H7 (cell line): Measurements from ENCODE around the gene PTPN18. TPM values are rescaled to one million over a fixed set of nuclear protein-coding genes. Genes with fewer than 3 reads are reported as not detected.

ENCODE experiments used
- DNase-seq: peaks from one replicate; pipeline ENCODE4 v3.0.0; 2012
- H3K27me3 ChIP-seq: 2 replicates; pipeline ENCODE4 v1.6.0; 2011; ENCODE audit warnings: mild to moderate bottlenecking, low read length; ENCODE audit not compliant: control insufficient read depth, insufficient read depth
- H3K36me3 ChIP-seq: replicated peaks from 2 replicates; pipeline ENCODE4 v1.5.1; 2011; ENCODE audit warnings: low read length; ENCODE audit not compliant: control insufficient read depth, insufficient read depth
- H3K4me3 ChIP-seq: 2 replicates; pipeline ENCODE4 v1.5.1; 2011; ENCODE audit warnings: low read depth, mild to moderate bottlenecking, control low read depth, low read length, moderate library complexity; ENCODE audit not compliant: insufficient read depth
- total RNA-seq: library from RNA; depleted of rRNA; stranded (reverse); fragments of >200 nt; shearing (Covaris generic); gene quantifications from 2 replicates; pipeline ENCODE4 v1.2.3, GENCODE V29; 2014

Gene PTPN18
- total RNA-seq, 1 experiment from 2014 or later, result 11.9 TPM

- H3K36me3 ChIP-seq, result no peaks in the 10 kb centered on the region
- H3K4me3 ChIP-seq, result no peak overlapping the region
- DNase-seq, result peak; percentile 61
- H3K27me3 ChIP-seq, result no peaks in the 10 kb centered on the region
Measured at GRCh38 chr2:130376433-130377293, 20.8 kb downstream of the PTPN18 start.

- H3K27me3 ChIP-seq, result no peaks in the 10 kb centered on the region
- H3K4me3 ChIP-seq, result no peak overlapping the region
- DNase-seq, result no peak
- no peaks in the 10 kb centered on the region for H3K36me3 ChIP-seq
Measured at GRCh38 chr2:130377491-130377890, 21.6 kb downstream of the PTPN18 start.

- Histone ChIP-seq H3K4me3 (no peak overlapping the region), H3K36me3 (no peaks in the 10 kb centered on the region), H3K27me3 (no peaks in the 10 kb centered on the region)
- no peak for DNase-seq
Measured at GRCh38 chr2:130378206-130378897, 22.5 kb downstream of the PTPN18 start.

DNA sequence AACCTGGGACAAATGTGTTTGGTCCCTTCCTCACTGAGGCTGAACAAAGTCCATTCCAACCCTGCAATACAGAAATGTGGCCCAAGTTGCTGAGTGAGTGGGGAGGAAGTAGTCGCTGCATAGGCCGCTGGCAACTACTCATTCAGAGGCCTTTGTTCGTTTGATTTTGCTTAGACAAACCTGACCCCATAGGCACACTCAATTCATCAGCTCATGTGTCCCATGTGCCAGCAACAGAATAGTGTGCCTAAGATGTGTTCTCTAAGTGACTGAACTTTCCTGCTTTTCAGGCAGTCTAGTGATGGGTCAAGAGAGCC is 23.0 kb downstream of the PTPN18 start:
- H3K36me3 ChIP-seq, result no peaks in the 10 kb centered on the region

DNA sequence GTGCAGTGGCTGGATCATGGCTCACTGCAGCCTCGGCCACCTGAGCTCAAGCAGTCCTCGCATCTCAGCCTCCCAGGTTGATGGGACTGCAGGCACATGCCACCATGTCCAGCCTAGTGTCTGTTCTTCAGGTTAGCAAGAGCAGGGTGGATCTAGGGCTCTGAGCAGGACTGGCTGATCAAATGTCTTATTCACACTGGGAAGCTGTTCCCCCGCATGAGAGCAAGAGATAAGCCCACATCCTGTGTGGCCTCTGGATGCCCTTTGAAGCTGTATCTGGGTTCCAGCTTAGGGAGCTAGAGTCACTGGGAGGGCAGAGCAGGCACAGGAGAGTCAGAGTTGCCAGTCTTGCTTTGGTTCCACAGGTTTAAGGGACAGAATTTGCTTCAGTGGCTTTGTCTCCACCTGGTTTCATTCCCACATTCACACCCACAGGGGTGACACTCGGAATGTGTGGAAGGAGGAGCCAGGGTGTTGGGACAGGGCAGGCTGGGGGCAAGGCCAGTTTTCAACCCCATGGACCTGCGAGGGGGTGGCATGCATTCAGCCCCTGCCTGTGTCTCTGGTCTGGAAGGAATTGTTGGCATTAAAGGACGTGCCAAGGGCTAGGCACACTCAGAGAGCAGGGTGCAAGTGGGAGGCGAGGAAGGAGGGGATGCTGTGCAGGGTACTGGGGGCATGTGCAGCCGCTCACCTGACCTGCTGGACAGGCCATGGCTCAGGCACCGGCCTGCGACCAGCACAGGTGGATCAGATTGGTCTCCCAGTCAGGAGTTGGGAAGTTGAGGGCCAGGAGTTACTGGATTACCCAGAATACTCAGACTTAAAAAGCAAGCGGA is 24.5 kb downstream of the PTPN18 start:
- no peak overlapping the region for H3K4me3 ChIP-seq

More for the DNA sequence above, 23.0 kb downstream of the PTPN18 start:
- H3K27me3 ChIP-seq, result no peaks in the 10 kb centered on the region
- no peak for DNase-seq
- no peak overlapping the region for H3K4me3 ChIP-seq

DNA sequence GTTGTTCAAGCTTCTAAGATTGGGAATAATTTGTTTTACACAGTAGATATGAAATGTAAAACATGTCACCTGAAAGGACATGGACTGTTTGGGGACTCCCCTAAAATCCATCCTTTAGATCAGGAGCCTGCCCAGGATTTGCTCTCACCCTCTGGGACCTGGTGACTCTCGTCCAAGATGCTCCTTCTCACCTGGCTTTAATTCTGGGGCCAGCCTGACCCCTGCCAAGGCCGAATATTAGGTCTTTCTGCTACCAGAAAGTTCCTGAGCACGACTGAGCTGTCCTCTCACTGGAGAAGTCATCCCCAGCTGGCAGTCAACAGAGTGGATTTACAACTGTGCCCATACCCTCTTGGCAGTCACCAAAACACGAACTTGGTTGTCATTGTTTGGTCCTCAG is 25.3 kb downstream of the PTPN18 start:
- Histone ChIP-seq H3K27me3 (no peaks in the 10 kb centered on the region), H3K36me3 (no peaks in the 10 kb centered on the region), H3K4me3 (no peak overlapping the region)
- no peak for DNase-seq

More for the DNA sequence above, 24.5 kb downstream of the PTPN18 start:
- Histone ChIP-seq H3K27me3 (no peaks in the 10 kb centered on the region), H3K36me3 (no peaks in the 10 kb centered on the region)
- no peak for DNase-seq

GRCh38 chr2:130381619-130382018 is 25.8 kb downstream of the PTPN18 start:
- Histone ChIP-seq H3K36me3 (no peaks in the 10 kb centered on the region), H3K4me3 (no peak overlapping the region), H3K27me3 (no peaks in the 10 kb centered on the region)
- DNase-seq, result no peak

- Histone ChIP-seq H3K27me3 (no peaks in the 10 kb centered on the region), H3K4me3 (no peak overlapping the region), H3K36me3 (no peaks in the 10 kb centered on the region)
- no peak for DNase-seq
Measured at GRCh38 chr2:130382313-130382917, 26.6 kb downstream of the PTPN18 start.

GRCh38 chr2:130385709-130386108 is 29.9 kb downstream of the PTPN18 start:
- H3K36me3 ChIP-seq, result no peaks in the 10 kb centered on the region
- H3K4me3 ChIP-seq, result no peak overlapping the region
- DNase-seq, result no peak
- H3K27me3 ChIP-seq, result no peaks in the 10 kb centered on the region; the same call in 1 of the 2 replicates

DNA sequence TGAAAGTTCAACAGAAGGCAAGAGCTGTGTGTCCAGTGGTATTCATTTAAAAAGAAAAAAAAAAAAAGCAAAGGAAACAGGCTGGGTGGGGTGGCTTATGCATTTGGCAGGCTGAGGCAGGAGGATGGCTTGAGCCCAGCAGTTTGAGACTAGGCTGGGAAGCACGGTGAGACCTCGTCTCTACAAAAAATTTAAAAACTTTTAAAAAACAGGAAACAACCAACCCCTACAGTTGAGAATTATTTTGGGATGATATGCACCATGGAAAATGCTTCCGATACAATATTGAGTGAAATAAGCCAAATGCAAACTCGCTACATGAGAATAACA is 31.2 kb downstream of the PTPN18 start:
- H3K27me3 ChIP-seq, result peaks cover 2% of the 10 kb centered on the region; the same call in 1 of the 2 replicates
- no peak overlapping the region for H3K4me3 ChIP-seq
- no peak for DNase-seq

DNA sequence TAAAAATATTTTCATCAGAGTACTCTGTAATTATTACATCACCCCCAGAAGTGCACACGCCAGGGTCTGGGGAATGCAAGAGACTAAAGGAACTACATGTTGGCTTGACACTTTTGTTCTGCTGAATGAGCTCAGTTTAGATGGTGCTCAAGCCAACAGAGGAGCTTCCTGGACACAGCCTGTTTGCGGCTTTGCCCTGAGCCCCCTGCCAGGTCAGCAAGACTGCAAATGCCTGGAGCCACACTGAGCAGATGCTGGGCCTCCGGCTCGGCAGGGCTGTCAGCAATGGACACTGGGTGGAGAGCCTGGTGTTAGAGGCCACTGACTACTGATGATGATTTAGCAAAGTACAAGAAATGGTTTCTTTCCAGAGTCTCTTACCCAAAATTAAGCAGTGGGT is 31.9 kb downstream of the PTPN18 start:
- Histone ChIP-seq H3K36me3 (no peaks in the 10 kb centered on the region), H3K4me3 (no peak overlapping the region), H3K27me3 (peaks cover 5% of the 10 kb centered on the region; the same call in 1 of the 2 replicates)
- DNase-seq, result no peak

More for the DNA sequence above, 31.2 kb downstream of the PTPN18 start:
- no peaks in the 10 kb centered on the region for H3K36me3 ChIP-seq

DNA sequence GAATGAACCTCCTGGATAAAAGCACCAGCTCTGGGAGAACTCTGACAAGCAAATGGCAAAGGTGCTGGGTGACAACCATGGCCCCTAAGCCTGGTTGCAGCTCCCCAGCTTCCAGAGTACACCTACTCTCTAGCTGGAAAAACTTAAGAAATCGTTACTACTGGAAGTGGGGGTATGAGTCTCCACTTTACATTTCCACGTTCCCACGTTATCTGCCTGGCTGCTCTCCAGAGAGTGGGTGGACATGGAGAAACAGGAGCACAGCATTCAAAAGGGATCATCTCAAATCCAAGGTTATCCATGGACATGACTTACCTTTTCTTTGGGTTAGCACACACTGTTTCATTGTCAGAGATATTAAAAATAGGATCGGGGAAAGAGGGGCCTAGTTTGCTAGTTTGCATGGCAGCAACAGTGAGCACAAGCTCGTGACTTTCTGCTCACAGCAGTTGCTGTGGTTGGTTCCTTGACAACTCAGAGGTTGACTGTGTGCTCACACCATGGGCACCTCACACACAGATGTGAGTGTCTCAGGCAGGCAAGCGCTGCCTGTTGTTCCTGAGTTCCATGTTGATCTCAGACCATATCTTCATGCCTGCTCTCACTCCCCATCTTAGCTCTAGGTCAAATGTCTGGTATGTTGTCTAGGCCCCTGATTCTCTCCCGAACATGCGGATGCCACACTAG is 32.5 kb downstream of the PTPN18 start:
- Histone ChIP-seq H3K36me3 (no peaks in the 10 kb centered on the region), H3K27me3 (peaks cover 5% of the 10 kb centered on the region; the same call in 1 of the 2 replicates), H3K4me3 (no peak overlapping the region)
- no peak for DNase-seq

DNA sequence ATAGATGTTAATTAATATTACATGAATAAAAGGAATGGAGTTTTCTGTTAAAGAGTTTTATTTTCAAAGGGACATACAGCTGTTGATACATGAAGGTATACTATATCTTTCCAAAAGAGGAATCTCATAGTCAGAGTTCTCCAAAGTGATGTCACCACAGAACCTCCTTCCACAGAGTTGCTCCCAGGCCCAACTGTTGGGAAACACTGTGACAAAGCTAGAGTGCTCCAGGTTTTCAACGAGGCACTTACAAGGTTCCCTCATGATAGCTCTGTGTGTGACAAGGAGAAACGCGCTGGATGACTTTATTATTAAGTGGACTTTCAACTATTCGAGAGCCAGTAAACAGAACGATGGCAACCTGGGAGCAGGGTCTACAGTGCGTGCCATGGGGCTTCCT is 33.5 kb downstream of the PTPN18 start:
- no peak for DNase-seq
- Histone ChIP-seq H3K36me3 (no peaks in the 10 kb centered on the region), H3K27me3 (peaks cover 5% of the 10 kb centered on the region; the same call in 1 of the 2 replicates), H3K4me3 (no peak overlapping the region)

DNA sequence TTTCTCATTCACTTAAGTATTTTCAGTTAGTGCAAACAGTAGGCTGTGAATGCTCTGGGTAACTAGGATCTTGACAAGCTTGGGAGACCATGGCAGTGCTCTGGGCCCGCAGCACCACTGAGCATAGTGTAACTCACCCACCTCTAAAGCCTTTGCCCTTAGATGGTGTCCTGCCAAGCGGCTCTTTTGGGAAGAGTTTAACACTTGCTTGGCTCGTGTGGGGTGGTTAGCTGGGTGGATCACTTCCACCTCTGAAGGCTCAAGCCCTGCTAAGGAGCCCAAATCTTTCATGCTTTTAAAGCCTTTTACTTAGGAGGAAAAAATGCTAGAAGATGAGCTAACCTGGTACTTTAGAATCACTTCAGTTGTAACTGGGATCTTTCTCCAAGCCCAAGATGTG is 33.9 kb downstream of the PTPN18 start:
- no peak overlapping the region for H3K4me3 ChIP-seq
- no peaks in the 10 kb centered on the region for H3K36me3 ChIP-seq
- DNase-seq, result no peak
- H3K27me3 ChIP-seq, result peaks cover 5% of the 10 kb centered on the region; the same call in 1 of the 2 replicates
